ENCODE data around the gene LCA5.
"Not testable (repeated sequence)": the region's sequence is repeated elsewhere in the genome, so short reads cannot be mapped to it uniquely, and the experiment has no call there.

LCA5 gene

GRCh38 chr6:79536954-79537747 lies at the start of gene LCA5:
Gene LCA5, minus strand, starts transcription at chr6:79537430. Its CDS starts 18,536 bp downstream, at chr6:79518894.
- no peak for TF ChIP-seq GATA1 (IDR thresholded peaks at IDR 0.05; ENCODE audit: low read depth, low read length)
- peak; percentile 80 for TF ChIP-seq POLR2A (IDR thresholded peaks at IDR 0.05; ENCODE audit: low read length)
- peak; percentile 95 for DNase-seq

- no peak for TF ChIP-seq GATA1 (IDR thresholded peaks at IDR 0.05; ENCODE audit: low read depth, low read length)
- no peak for TF ChIP-seq POLR2A (IDR thresholded peaks at IDR 0.05; ENCODE audit: low read length)
- no peak for DNase-seq
These were observed 49.3 kb upstream of the LCA5 start for GRCh38 chr6:79586548-79586947.

- TF ChIP-seq POLR2A (IDR thresholded peaks at IDR 0.05; ENCODE audit: low read length), result no peak
- no peak for TF ChIP-seq GATA1 (IDR thresholded peaks at IDR 0.05; ENCODE audit: low read depth, low read length)
- DNase-seq, result no peak
These were observed 47.1 kb upstream of the LCA5 start for GRCh38 chr6:79584332-79584731.

GRCh38 chr6:79577926-79578325 lies 40.7 kb upstream of the LCA5 start:
- DNase-seq, result not testable (repeated sequence)

GRCh38 chr6:79574630-79575225 lies 37.5 kb upstream of the LCA5 start:
- DNase-seq, result no peak
- TF ChIP-seq POLR2A (IDR thresholded peaks at IDR 0.05; ENCODE audit: low read length), result no peak
- no peak for TF ChIP-seq GATA1 (IDR thresholded peaks at IDR 0.05; ENCODE audit: low read depth, low read length)

- TF ChIP-seq POLR2A (IDR thresholded peaks at IDR 0.05; ENCODE audit: low read length) (no peak), GATA1 (IDR thresholded peaks at IDR 0.05; ENCODE audit: low read depth, low read length) (no peak)
- no peak for DNase-seq
These were observed 36.9 kb upstream of the LCA5 start for GRCh38 chr6:79574174-79574573.

GRCh38 chr6:79571030-79571367 lies 33.8 kb upstream of the LCA5 start:
- DNase-seq, result no peak
- TF ChIP-seq GATA1 (IDR thresholded peaks at IDR 0.05; ENCODE audit: low read depth, low read length) (no peak), POLR2A (IDR thresholded peaks at IDR 0.05; ENCODE audit: low read length) (no peak)

GRCh38 chr6:79570129-79571029 lies 33.1 kb upstream of the LCA5 start:
- TF ChIP-seq GATA1 (IDR thresholded peaks at IDR 0.05; ENCODE audit: low read depth, low read length) (no peak), POLR2A (IDR thresholded peaks at IDR 0.05; ENCODE audit: low read length) (no peak)
- DNase-seq, result peak; percentile 37 to 43

GRCh38 chr6:79568996-79569395 lies 31.8 kb upstream of the LCA5 start:
- DNase-seq, result no peak
- TF ChIP-seq GATA1 (IDR thresholded peaks at IDR 0.05; ENCODE audit: low read depth, low read length) (no peak), POLR2A (IDR thresholded peaks at IDR 0.05; ENCODE audit: low read length) (no peak)

- no peak for DNase-seq
- TF ChIP-seq GATA1 (IDR thresholded peaks at IDR 0.05; ENCODE audit: low read depth, low read length), result no peak
- no peak for TF ChIP-seq POLR2A (IDR thresholded peaks at IDR 0.05; ENCODE audit: low read length)
These were observed 27.4 kb upstream of the LCA5 start for GRCh38 chr6:79564636-79565035.

GRCh38 chr6:79559706-79560105 lies 22.5 kb upstream of the LCA5 start:
- TF ChIP-seq GATA1 (IDR thresholded peaks at IDR 0.05; ENCODE audit: low read depth, low read length) (no peak), POLR2A (IDR thresholded peaks at IDR 0.05; ENCODE audit: low read length) (no peak)
- DNase-seq, result no peak

GRCh38 chr6:79557673-79558467 lies 20.6 kb upstream of the LCA5 start:
- no peak for DNase-seq
- no peak for TF ChIP-seq GATA1 (IDR thresholded peaks at IDR 0.05; ENCODE audit: low read depth, low read length)
- TF ChIP-seq POLR2A (IDR thresholded peaks at IDR 0.05; ENCODE audit: low read length), result no peak

GRCh38 chr6:79554305-79554704 lies 17.1 kb upstream of the LCA5 start:
- no peak for DNase-seq
- TF ChIP-seq POLR2A (IDR thresholded peaks at IDR 0.05; ENCODE audit: low read length), result no peak
- no peak for TF ChIP-seq GATA1 (IDR thresholded peaks at IDR 0.05; ENCODE audit: low read depth, low read length)
